ENCODE data around the gene MYH2.

DNA sequence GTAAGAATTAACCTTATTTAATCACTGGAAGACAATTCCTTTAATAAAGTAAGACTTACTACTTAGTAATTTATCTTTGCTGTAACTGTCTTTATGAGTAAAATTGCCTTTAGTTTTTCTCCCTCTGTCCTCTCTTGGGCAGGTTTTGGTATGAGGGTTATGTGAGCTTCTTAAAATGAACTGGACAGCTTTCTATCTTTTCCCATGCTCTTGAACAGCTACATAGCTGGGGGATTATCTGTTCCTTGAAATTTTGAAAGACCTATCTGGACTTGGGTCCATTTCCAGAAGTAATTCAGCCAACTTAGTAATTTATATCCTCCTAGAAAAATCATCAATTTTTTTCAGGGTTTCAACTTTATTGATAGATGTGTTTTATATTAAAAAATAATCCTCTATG is 27.5 kb downstream of the MYH2 start:
- TF ChIP-seq, protein P1, sequence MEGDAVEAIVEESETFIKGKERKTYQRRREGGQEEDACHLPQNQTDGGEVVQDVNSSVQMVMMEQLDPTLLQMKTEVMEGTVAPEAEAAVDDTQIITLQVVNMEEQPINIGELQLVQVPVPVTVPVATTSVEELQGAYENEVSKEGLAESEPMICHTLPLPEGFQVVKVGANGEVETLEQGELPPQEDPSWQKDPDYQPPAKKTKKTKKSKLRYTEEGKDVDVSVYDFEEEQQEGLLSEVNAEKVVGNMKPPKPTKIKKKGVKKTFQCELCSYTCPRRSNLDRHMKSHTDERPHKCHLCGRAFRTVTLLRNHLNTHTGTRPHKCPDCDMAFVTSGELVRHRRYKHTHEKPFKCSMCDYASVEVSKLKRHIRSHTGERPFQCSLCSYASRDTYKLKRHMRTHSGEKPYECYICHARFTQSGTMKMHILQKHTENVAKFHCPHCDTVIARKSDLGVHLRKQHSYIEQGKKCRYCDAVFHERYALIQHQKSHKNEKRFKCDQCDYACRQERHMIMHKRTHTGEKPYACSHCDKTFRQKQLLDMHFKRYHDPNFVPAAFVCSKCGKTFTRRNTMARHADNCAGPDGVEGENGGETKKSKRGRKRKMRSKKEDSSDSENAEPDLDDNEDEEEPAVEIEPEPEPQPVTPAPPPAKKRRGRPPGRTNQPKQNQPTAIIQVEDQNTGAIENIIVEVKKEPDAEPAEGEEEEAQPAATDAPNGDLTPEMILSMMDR (IDR thresholded peaks at IDR 0.05): no peak
- no peak for TF ChIP-seq POLR2A (IDR thresholded peaks at IDR 0.05)

Data from breast epithelium (tissue), 3 donors.